Measurements from ENCODE around the gene EFTUD2.

The EFTUD2 gene

DNA sequence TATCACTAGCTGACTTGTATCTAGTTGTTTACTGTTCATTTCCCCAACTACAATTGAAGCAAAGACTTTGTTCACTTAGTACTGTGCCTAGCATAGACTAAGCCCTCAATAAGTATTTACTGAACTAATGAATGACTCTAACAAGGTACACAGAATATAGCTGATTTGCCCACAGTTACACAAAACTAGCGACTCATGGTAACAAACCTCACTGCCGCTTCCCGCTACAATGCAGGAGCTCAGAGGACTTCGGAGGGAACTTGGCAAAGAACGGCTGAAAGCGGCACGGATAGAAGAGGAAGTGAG is 524 bp downstream of the EFTUD2 start:
- 0 out of 2 replicates have a peak, but pooled peaks cover 8% of the 10 kb centered on the region for H3K27me3 ChIP-seq (ENCODE audit: insufficient read depth, low read length)
- H3K9ac ChIP-seq (ENCODE audit: low read length) = peak overlapping the region; percentile 91
- no peaks in the 10 kb centered on the region for H4K20me1 ChIP-seq (ENCODE audit: insufficient read depth, low read length)
- no peak for TF ChIP-seq EZH2 (IDR thresholded peaks at IDR 0.05; ENCODE audit: borderline replicate concordance, low read length)
- TF ChIP-seq, protein P1, sequence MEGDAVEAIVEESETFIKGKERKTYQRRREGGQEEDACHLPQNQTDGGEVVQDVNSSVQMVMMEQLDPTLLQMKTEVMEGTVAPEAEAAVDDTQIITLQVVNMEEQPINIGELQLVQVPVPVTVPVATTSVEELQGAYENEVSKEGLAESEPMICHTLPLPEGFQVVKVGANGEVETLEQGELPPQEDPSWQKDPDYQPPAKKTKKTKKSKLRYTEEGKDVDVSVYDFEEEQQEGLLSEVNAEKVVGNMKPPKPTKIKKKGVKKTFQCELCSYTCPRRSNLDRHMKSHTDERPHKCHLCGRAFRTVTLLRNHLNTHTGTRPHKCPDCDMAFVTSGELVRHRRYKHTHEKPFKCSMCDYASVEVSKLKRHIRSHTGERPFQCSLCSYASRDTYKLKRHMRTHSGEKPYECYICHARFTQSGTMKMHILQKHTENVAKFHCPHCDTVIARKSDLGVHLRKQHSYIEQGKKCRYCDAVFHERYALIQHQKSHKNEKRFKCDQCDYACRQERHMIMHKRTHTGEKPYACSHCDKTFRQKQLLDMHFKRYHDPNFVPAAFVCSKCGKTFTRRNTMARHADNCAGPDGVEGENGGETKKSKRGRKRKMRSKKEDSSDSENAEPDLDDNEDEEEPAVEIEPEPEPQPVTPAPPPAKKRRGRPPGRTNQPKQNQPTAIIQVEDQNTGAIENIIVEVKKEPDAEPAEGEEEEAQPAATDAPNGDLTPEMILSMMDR (IDR thresholded peaks at IDR 0.05; ENCODE audit: low read length) = no peak
- H2AFZ ChIP-seq (ENCODE audit: low read length) = no peak overlapping the region
- peak overlapping the region; percentile 78 for H3K27ac ChIP-seq (ENCODE audit: low read depth, low read length, poor library complexity, severe bottlenecking)
- no peaks in the 10 kb centered on the region for H3F3A ChIP-seq (ENCODE audit: insufficient read depth, low read length)
- H3K79me2 ChIP-seq (ENCODE audit: insufficient read depth, low read length) = peaks cover 25% of the 10 kb centered on the region
- H3K9me3 ChIP-seq (ENCODE audit: low read length) = no peaks in the 10 kb centered on the region
- peaks cover 16% of the 10 kb centered on the region for H3K4me1 ChIP-seq (ENCODE audit: insufficient read depth, low read length, severe bottlenecking)
- H3K4me3 ChIP-seq (ENCODE audit: low read depth, low read length, poor library complexity, severe bottlenecking) = peak overlapping the region; percentile 86
- H3K9me2 ChIP-seq (ENCODE audit: low read depth, low read length) = no peaks in the 10 kb centered on the region
- H3K4me2 ChIP-seq (ENCODE audit: low read length) = peak overlapping the region; percentile 83
- H3K36me3 ChIP-seq (ENCODE audit: insufficient read depth, low read length) = peaks cover 23% of the 10 kb centered on the region

DNA sequence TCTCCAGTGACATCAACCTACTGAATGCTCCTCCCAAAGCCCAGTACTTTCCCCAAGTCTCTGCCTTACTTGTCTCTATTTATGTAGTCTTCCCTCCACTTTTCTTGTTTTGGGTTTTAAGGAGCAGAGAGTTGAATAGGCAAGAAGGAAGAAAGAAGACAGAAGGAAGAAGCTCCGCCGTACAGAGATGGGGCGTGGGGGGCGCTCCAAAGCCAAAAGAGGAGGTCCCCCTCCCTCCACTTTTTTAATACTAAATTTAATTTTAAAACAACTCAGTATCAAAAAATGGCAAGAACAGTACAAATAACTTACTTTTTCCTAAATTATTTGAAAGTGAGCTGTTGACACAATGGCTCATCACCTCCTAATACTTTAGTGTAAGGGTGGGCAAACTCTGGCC is 4.6 kb downstream of the EFTUD2 start:
- peaks cover 29% of the 10 kb centered on the region for H3K79me2 ChIP-seq (ENCODE audit: insufficient read depth, low read length)
- H3K4me1 ChIP-seq (ENCODE audit: insufficient read depth, low read length, severe bottlenecking) = peaks cover 10% of the 10 kb centered on the region
- no peak overlapping the region for H2AFZ ChIP-seq (ENCODE audit: low read length)
- H3K9ac ChIP-seq (ENCODE audit: low read length) = no peak overlapping the region
- TF ChIP-seq, protein P1 (IDR thresholded peaks at IDR 0.05; ENCODE audit: low read length) = no peak
- TF ChIP-seq EZH2 (IDR thresholded peaks at IDR 0.05; ENCODE audit: borderline replicate concordance, low read length) = no peak
- H3K27me3 ChIP-seq (ENCODE audit: insufficient read depth, low read length) = no peaks in the 10 kb centered on the region
- no peaks in the 10 kb centered on the region for H3F3A ChIP-seq (ENCODE audit: insufficient read depth, low read length)
- H3K4me2 ChIP-seq (ENCODE audit: low read length) = no peak overlapping the region
- no peak overlapping the region for H3K4me3 ChIP-seq (ENCODE audit: low read depth, low read length, poor library complexity, severe bottlenecking)
- H3K9me2 ChIP-seq (ENCODE audit: low read depth, low read length) = no peaks in the 10 kb centered on the region
- H4K20me1 ChIP-seq (ENCODE audit: insufficient read depth, low read length) = no peaks in the 10 kb centered on the region
- peaks cover 39% of the 10 kb centered on the region for H3K36me3 ChIP-seq (ENCODE audit: insufficient read depth, low read length)
- H3K9me3 ChIP-seq (ENCODE audit: low read length) = no peaks in the 10 kb centered on the region
- H3K27ac ChIP-seq (ENCODE audit: low read depth, low read length, poor library complexity, severe bottlenecking) = no peak overlapping the region

DNA sequence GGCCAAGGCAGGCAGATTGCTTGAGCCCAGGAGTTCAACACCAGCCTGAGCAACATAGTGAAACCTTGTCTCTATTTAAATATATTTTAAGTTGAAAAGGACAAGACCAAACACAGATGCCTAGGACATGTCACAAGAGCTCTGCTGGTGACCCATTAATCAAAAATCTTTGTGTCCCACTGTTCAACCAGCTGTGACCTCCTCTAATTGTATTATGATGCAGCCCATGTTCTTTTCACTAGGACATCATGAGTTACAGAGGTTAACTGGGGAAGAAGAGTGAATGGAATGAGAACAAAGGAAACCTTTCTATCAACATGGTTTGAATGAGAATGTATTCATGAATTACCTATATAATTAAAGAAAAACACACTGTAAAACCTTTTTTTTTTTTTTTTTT is 7.0 kb downstream of the EFTUD2 start:
- no peaks in the 10 kb centered on the region for H3K9me3 ChIP-seq (ENCODE audit: low read length)
- H3F3A ChIP-seq (ENCODE audit: insufficient read depth, low read length) = no peaks in the 10 kb centered on the region
- H3K36me3 ChIP-seq (ENCODE audit: insufficient read depth, low read length) = peaks cover 39% of the 10 kb centered on the region

More for the DNA sequence above, 7.0 kb downstream of the EFTUD2 start:
- Histone ChIP-seq H3K4me2 (ENCODE audit: low read length) (no peak overlapping the region), H3K27me3 (ENCODE audit: insufficient read depth, low read length) (no peaks in the 10 kb centered on the region), H3K9me2 (ENCODE audit: low read depth, low read length) (no peaks in the 10 kb centered on the region), H3K79me2 (ENCODE audit: insufficient read depth, low read length) (peaks cover 11% of the 10 kb centered on the region), H3K4me3 (ENCODE audit: low read depth, low read length, poor library complexity, severe bottlenecking) (no peak overlapping the region), H3K9ac (ENCODE audit: low read length) (no peak overlapping the region), H3K27ac (ENCODE audit: low read depth, low read length, poor library complexity, severe bottlenecking) (no peak overlapping the region), H4K20me1 (ENCODE audit: insufficient read depth, low read length) (no peaks in the 10 kb centered on the region), H2AFZ (ENCODE audit: low read length) (no peak overlapping the region), H3K4me1 (ENCODE audit: insufficient read depth, low read length, severe bottlenecking) (peaks cover 7% of the 10 kb centered on the region)
- TF ChIP-seq EZH2 (IDR thresholded peaks at IDR 0.05; ENCODE audit: borderline replicate concordance, low read length) = no peak
- TF ChIP-seq, protein P1 (IDR thresholded peaks at IDR 0.05; ENCODE audit: low read length) = no peak
